Astrocyte (in vitro differentiated cells and primary cell): Measurements from ENCODE around the gene WDR45B. TPM values are rescaled to one million over a fixed set of nuclear protein-coding genes. Genes with fewer than 3 reads are reported as not detected.

Source experiments
- DNase-seq: peaks from one replicate; pipeline ENCODE4 v3.0.0-alpha.2; 2010; ENCODE audit warnings: low read depth
- FAIRE-seq: peaks from 2 replicates; lab custom pipeline; 2011; peaks lifted over from hg19 to GRCh38; lab: Jason Lieb, UNC
- H2AFZ ChIP-seq: 2 replicates; pipeline ENCODE4 v1.6.0; 2012; ENCODE audit warnings: low read depth, low read length, inconsistent platforms
- H3K27ac ChIP-seq: 2 replicates; pipeline ENCODE4 v1.5.1; 2011; ENCODE audit warnings: low read depth, low read length, inconsistent platforms
- H3K27me3 ChIP-seq: 2 replicates; pipeline ENCODE4 v1.6.0; 2011; ENCODE audit warnings: low read length, inconsistent platforms; ENCODE audit not compliant: insufficient read depth
- H3K36me3 ChIP-seq: 2 replicates; pipeline ENCODE4 v1.5.1; 2011; ENCODE audit warnings: low read length, inconsistent platforms; ENCODE audit not compliant: insufficient read depth
- H3K4me1 ChIP-seq: 2 replicates; pipeline ENCODE4 v1.5.1; 2011; ENCODE audit warnings: low read length, inconsistent platforms; ENCODE audit not compliant: insufficient read depth
- H3K4me2 ChIP-seq: 2 replicates; pipeline ENCODE4 v1.6.0; 2012; ENCODE audit warnings: low read length, inconsistent platforms
- H3K4me3 ChIP-seq: 2 replicates; pipeline ENCODE4 v1.5.1; 2011; ENCODE audit warnings: low read depth, mild to moderate bottlenecking, low read length, inconsistent platforms; ENCODE audit not compliant: insufficient read depth
- H3K79me2 ChIP-seq: 2 replicates; pipeline ENCODE4 v1.6.0; 2012; ENCODE audit warnings: mild to moderate bottlenecking, low read length, inconsistent platforms; ENCODE audit not compliant: insufficient read depth
- H3K9ac ChIP-seq: 2 replicates; pipeline ENCODE4 v1.6.0; 2012; ENCODE audit warnings: mild to moderate bottlenecking, low read length, inconsistent platforms
- H3K9me3 ChIP-seq: 2 replicates; pipeline ENCODE4 v1.5.1; 2012; ENCODE audit warnings: low read depth, mild to moderate bottlenecking, low read length, inconsistent platforms; ENCODE audit not compliant: insufficient read depth
- H4K20me1 ChIP-seq: 2 replicates; pipeline ENCODE4 v1.6.0; 2012; ENCODE audit warnings: low read length, inconsistent platforms; ENCODE audit not compliant: insufficient read depth
- H3K27ac Mint-ChIP-seq: one replicate; pipeline ENCODE4 v1.8.0; 2021; ENCODE audit warnings: mild to moderate bottlenecking, mixed read lengths; ENCODE audit not compliant: unreplicated experiment
- H3K27me3 Mint-ChIP-seq: one replicate; pipeline ENCODE4 v1.8.0; 2021; ENCODE audit warnings: low read depth, mixed read lengths; ENCODE audit not compliant: unreplicated experiment
- H3K36me3 Mint-ChIP-seq: one replicate; pipeline ENCODE4 v1.8.0; 2021; ENCODE audit warnings: low read depth, mixed read lengths; ENCODE audit not compliant: unreplicated experiment
- H3K4me1 Mint-ChIP-seq: one replicate; pipeline ENCODE4 v1.8.0; 2021; ENCODE audit warnings: low read depth, mixed read lengths; ENCODE audit not compliant: unreplicated experiment
- H3K4me3 Mint-ChIP-seq: one replicate; pipeline ENCODE4 v1.8.0; 2021; ENCODE audit warnings: mild to moderate bottlenecking, moderate library complexity, mixed read lengths; ENCODE audit not compliant: unreplicated experiment
- H3K9me3 Mint-ChIP-seq: one replicate; pipeline ENCODE4 v1.8.0; 2021; ENCODE audit warnings: mild to moderate bottlenecking, mixed read lengths; ENCODE audit not compliant: unreplicated experiment
- EZH2 ChIP-seq: IDR thresholded peaks from 2 replicates; pipeline ENCODE4 v1.6.1; 2012; ENCODE audit warnings: mild to moderate bottlenecking, low read length, inconsistent platforms; ENCODE audit not compliant: insufficient read depth
- total RNA-seq: library from RNA; stranded (reverse); gene quantifications from 2 replicates; pipeline ENCODE4 v1.2.1, GENCODE V29; 2021
- TF ChIP-seq, protein P1 (sequence below): IDR thresholded peaks from 2 replicates; pipeline ENCODE4 v1.5.1; 2011; ENCODE audit warnings: low read depth, mild to moderate bottlenecking, inconsistent platforms, low read length, moderate library complexity; ENCODE audit not compliant: insufficient read depth

Gene WDR45B
- total RNA-seq, 1 donor from 2014 or later = 75.4 TPM

DNA sequence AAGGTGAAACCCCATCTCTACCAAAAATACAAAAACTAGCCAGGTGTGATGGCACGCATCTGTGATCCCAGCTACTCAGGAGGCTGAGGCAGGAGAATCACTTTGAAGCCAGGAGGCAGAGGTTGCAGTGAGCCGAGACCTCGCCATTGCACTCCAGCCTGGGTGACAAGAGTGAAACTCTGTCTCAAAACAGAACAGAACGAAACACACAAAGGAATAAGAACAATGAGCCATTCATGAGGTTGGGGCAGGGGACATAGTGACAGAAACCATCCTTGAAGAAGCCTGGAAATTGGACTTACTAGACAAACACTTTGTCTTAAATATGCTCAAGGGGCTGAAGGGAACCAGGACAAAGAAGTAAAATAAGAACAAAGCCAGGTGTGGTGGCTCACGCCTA lies 39.4 kb downstream of the WDR45B start:
- no peak overlapping the region for H3K4me2 ChIP-seq
- H3K9me3 ChIP-seq = no peaks in the 10 kb centered on the region
- no peak overlapping the region for H2AFZ ChIP-seq
- peaks cover 19% of the 10 kb centered on the region for H4K20me1 ChIP-seq
- no peaks in the 10 kb centered on the region for H3K27me3 Mint-ChIP-seq
- peaks cover 19% of the 10 kb centered on the region for H3K36me3 Mint-ChIP-seq
- H3K4me3 ChIP-seq = no peak overlapping the region
- no peaks in the 10 kb centered on the region for H3K9me3 Mint-ChIP-seq
- no peak overlapping the region for H3K4me3 Mint-ChIP-seq
- H3K79me2 ChIP-seq = peaks cover 9% of the 10 kb centered on the region
- FAIRE-seq (no peak), DNase-seq (no peak)
- H3K4me1 Mint-ChIP-seq = peaks cover 20% of the 10 kb centered on the region
- TF ChIP-seq, protein P1, sequence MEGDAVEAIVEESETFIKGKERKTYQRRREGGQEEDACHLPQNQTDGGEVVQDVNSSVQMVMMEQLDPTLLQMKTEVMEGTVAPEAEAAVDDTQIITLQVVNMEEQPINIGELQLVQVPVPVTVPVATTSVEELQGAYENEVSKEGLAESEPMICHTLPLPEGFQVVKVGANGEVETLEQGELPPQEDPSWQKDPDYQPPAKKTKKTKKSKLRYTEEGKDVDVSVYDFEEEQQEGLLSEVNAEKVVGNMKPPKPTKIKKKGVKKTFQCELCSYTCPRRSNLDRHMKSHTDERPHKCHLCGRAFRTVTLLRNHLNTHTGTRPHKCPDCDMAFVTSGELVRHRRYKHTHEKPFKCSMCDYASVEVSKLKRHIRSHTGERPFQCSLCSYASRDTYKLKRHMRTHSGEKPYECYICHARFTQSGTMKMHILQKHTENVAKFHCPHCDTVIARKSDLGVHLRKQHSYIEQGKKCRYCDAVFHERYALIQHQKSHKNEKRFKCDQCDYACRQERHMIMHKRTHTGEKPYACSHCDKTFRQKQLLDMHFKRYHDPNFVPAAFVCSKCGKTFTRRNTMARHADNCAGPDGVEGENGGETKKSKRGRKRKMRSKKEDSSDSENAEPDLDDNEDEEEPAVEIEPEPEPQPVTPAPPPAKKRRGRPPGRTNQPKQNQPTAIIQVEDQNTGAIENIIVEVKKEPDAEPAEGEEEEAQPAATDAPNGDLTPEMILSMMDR = no peak
- no peak overlapping the region for H3K27ac ChIP-seq
- H3K9ac ChIP-seq = no peak overlapping the region
- H3K4me1 ChIP-seq = peaks cover 16% of the 10 kb centered on the region
- peaks cover 17% of the 10 kb centered on the region for H3K36me3 ChIP-seq
- H3K27me3 ChIP-seq = no peaks in the 10 kb centered on the region
- no peak overlapping the region for H3K27ac Mint-ChIP-seq

DNA sequence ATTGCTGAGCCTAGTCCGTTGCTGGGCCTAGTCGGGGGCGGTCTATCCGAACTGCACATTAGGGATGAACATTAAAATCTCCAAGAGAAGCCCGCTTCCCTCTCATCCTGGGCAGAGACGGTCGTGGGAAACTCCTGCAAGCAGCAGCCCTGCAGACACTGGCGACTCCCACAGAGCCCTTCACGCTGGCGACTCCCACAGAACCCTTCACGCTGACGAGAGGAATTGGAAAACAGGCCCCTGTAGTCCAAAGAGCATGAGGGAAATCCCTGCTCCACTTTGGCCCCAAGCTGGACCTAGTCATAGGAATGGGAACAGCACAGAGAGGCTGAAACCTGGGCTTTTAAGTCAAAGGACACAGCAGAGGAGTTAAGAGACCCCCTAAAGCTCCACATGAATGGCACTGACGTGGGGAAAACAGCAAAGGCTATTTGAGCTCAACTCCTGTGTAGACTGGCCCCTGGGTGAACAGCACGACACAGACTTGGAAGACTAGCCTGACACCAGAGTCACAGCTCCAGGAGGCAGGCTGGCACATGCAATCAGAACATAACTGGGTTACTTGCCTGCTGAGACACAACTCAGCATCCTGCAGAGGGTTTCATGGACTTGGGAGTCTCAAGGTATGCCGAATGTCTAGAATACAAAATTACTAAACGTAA lies 42.2 kb downstream of the WDR45B start:
- no peak overlapping the region for H3K27ac ChIP-seq
- H3K4me3 ChIP-seq = no peak overlapping the region
- peaks cover 32% of the 10 kb centered on the region for H3K4me1 ChIP-seq
- no peak for FAIRE-seq
- TF ChIP-seq EZH2 = no peak
- TF ChIP-seq, protein P1 = no peak
- no peaks in the 10 kb centered on the region for H3K27me3 ChIP-seq
- Mint-ChIP-seq H3K27ac (no peak overlapping the region), H3K27me3 (no peaks in the 10 kb centered on the region), H3K36me3 (peaks cover 26% of the 10 kb centered on the region), H3K9me3 (no peaks in the 10 kb centered on the region), H3K4me1 (peaks cover 22% of the 10 kb centered on the region), H3K4me3 (no peak overlapping the region)
- peaks cover 22% of the 10 kb centered on the region for H3K36me3 ChIP-seq
- no peak overlapping the region for H2AFZ ChIP-seq
- DNase-seq = no peak
- peaks cover 9% of the 10 kb centered on the region for H3K79me2 ChIP-seq
- no peak overlapping the region for H3K4me2 ChIP-seq
- no peaks in the 10 kb centered on the region for H3K9me3 ChIP-seq
- H3K9ac ChIP-seq = no peak overlapping the region
- peaks cover 26% of the 10 kb centered on the region for H4K20me1 ChIP-seq

- no peak overlapping the region for H3K4me3 ChIP-seq
- H3K4me2 ChIP-seq = no peak overlapping the region
- peaks cover 26% of the 10 kb centered on the region for H4K20me1 ChIP-seq
- no peak for DNase-seq
- peaks cover 23% of the 10 kb centered on the region for H3K79me2 ChIP-seq
- no peak overlapping the region for H2AFZ ChIP-seq
- no peak overlapping the region for H3K9ac ChIP-seq
- no peaks in the 10 kb centered on the region for H3K9me3 ChIP-seq
- H3K36me3 ChIP-seq = peaks cover 20% of the 10 kb centered on the region
- TF ChIP-seq EZH2 = no peak
- TF ChIP-seq, protein P1 = no peak
- peaks cover 32% of the 10 kb centered on the region for H3K4me1 ChIP-seq
- H3K36me3 Mint-ChIP-seq = peaks cover 28% of the 10 kb centered on the region
- H3K4me1 Mint-ChIP-seq = peaks cover 22% of the 10 kb centered on the region
- no peaks in the 10 kb centered on the region for H3K27me3 Mint-ChIP-seq
- H3K27ac Mint-ChIP-seq = no peak overlapping the region
- H3K4me3 Mint-ChIP-seq = no peak overlapping the region
- no peak overlapping the region for H3K27ac ChIP-seq
- H3K9me3 Mint-ChIP-seq = no peaks in the 10 kb centered on the region
- FAIRE-seq = no peak
- H3K27me3 ChIP-seq = no peaks in the 10 kb centered on the region
Observed at GRCh38 chr17:82604532-82604931, 43.7 kb downstream of the WDR45B start.
